ENCODE results near the gene AQP2. TPM values are rescaled to one million over a fixed set of nuclear protein-coding genes. Genes with fewer than 3 reads are reported as not detected.

The AQP2 gene
- total and polyA plus RNA-seq, 4 donors: not detected

DNA sequence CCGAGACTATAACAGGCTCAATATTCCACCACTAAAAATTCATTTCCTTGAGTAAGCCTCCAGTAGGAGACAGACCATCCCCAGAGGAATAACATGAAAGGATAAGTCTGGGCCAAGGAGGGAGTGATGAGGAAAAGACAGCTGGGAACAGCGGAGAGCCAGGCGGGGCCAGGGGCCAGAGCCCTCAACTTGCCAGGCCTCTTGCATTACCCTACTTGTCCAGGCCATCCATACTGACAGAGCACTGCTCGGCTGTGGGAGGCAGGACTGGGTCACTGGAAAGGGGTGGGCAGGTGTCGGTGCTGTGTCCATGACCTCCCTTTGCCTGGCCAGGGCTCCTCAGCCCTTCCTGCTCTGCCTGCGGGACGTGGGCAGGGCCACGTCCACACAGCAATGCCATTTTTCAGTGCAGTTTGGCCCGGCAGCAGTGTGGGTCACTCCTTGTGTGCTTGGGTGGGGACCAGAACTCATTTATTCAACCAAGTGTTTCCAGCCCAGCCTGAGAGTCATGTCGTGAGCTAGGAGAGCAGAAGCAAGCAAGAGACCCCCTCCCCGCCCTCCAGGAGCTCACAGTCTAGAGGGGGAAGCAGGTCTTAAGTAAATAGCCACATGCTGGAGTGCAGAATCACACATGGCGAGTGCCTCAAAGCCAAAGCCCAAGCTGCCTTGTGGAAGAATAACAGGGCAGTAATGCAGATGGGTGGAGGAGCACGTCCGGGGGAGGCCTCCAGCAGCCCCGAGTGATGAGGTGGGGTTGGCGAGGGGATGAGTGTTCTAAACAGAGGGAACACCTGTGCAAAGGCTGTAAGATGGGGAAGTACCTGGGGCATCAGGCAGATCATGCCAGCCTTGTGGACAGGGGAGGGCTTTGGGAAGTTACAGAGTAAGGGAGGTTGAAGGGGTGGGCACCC lies 37.9 kb upstream of the AQP2 start:
- Histone ChIP-seq H3K9me3 (ENCODE audit: control insufficient read depth in 4 of 4, low read length in 3 of 4) (no peaks in the 10 kb centered on the region), H3K27ac (ENCODE audit: low read depth in 1 of 2, low read length in 2 of 2) (no peak overlapping the region), H3K4me1 (ENCODE audit: control insufficient read depth in 4 of 4, insufficient read depth in 4 of 4, low read length in 3 of 4) (no peaks in the 10 kb centered on the region), H3K9ac (ENCODE audit: low read depth in 1 of 2, low read length in 2 of 2) (no peak overlapping the region), H3K36me3 (ENCODE audit: control insufficient read depth in 4 of 4, insufficient read depth in 3 of 4, low read depth in 1 of 4, low read length in 3 of 4) (no peaks in the 10 kb centered on the region), H3K4me3 (ENCODE audit: low read depth in 1 of 3, low read length in 3 of 3) (no peak overlapping the region), H3K27me3 (ENCODE audit: control insufficient read depth in 4 of 4, insufficient read depth in 4 of 4, low read length in 3 of 4) (no peaks in the 10 kb centered on the region)
- WGBS: 83% methylated on average over 16 of the region's 16 CpGs
- TF ChIP-seq, protein P1, sequence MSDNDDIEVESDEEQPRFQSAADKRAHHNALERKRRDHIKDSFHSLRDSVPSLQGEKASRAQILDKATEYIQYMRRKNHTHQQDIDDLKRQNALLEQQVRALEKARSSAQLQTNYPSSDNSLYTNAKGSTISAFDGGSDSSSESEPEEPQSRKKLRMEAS (IDR thresholded peaks at IDR 0.05): no peak
- no peak for TF ChIP-seq HNF4G (IDR thresholded peaks at IDR 0.05)
- no peak for TF ChIP-seq SP1 (IDR thresholded peaks at IDR 0.05)
- no peak for TF ChIP-seq TAF1 (conservative IDR thresholded peaks at IDR 0.05)
- DNase-seq (ENCODE audit: low spot score): no peak

GRCh38 chr12:49916129-49916919 lies 34.2 kb upstream of the AQP2 start:
- WGBS: 79% methylated on average over 8 of the region's 8 CpGs
- H3K9me3 ChIP-seq (ENCODE audit: control insufficient read depth in 4 of 4, low read length in 3 of 4): no peaks in the 10 kb centered on the region
- H3K27ac ChIP-seq (ENCODE audit: low read depth in 1 of 2, low read length in 2 of 2): no peak overlapping the region
- TF ChIP-seq, protein P1 (IDR thresholded peaks at IDR 0.05): no peak
- no peak for TF ChIP-seq FOXA2 (IDR thresholded peaks at IDR 0.05)
- no peaks in the 10 kb centered on the region for H3K27me3 ChIP-seq (ENCODE audit: control insufficient read depth in 4 of 4, insufficient read depth in 4 of 4, low read length in 3 of 4)
- no peak for DNase-seq (ENCODE audit: low spot score)
- no peaks in the 10 kb centered on the region for H3K36me3 ChIP-seq (ENCODE audit: control insufficient read depth in 4 of 4, insufficient read depth in 3 of 4, low read depth in 1 of 4, low read length in 3 of 4)
- H3K4me3 ChIP-seq (ENCODE audit: low read depth in 1 of 3, low read length in 3 of 3): no peak overlapping the region
- no peak overlapping the region for H3K9ac ChIP-seq (ENCODE audit: low read depth in 1 of 2, low read length in 2 of 2)
- no peaks in the 10 kb centered on the region for H3K4me1 ChIP-seq (ENCODE audit: control insufficient read depth in 4 of 4, insufficient read depth in 4 of 4, low read length in 3 of 4)

DNA sequence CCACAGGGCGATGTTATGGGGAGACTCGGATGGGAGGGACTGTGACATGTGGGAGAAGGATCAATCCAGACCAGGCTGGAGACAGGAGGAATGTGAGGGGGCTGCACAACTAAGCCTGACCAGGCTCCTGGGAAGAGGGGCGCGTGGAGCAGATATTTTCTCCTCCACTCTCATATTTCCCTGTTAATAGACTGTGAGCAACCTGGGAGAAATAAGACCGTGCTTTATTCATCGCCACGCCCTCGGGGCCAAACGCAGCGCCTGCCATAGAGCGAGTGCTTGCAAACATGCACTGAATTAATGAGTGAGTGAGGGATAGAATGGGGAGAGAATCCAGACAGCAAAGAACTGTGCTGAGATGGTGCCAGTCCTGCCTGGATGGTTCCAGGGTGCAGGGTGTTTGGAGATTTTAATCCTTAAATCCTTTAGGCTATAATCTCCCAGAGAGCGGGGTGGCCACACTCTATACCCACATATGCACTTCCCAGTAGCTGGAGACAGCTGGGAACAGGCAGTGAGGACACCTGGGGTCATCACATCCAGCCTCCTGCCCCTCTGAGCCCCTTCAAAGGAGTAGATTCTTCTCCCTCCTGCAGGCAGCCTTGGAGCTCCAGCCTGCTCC lies 33.3 kb upstream of the AQP2 start:
- no peak for DNase-seq (ENCODE audit: low spot score)

DNA sequence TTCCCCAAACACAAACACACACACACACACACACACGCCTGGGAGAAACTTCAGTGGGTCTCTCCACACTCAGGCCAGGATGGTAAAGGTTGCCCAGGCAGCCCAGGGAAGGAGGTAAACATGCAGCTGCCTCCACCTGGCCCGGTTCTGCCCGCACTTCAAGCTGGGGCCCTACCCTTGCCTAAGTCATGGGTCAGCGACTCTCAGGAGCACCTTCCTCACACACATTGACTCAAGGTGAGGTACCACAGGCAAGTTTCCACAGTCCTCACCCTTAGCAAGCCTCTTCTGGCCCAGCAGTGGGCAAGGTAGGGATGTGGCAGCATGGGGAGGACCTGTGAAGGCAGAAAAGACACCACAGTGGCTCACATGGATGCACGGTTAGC lies 32.8 kb upstream of the AQP2 start:
- no peaks in the 10 kb centered on the region for H3K9me3 ChIP-seq (ENCODE audit: control insufficient read depth in 4 of 4, low read length in 3 of 4)
- no peaks in the 10 kb centered on the region for H3K27me3 ChIP-seq (ENCODE audit: control insufficient read depth in 4 of 4, insufficient read depth in 4 of 4, low read length in 3 of 4)
- H3K4me3 ChIP-seq (ENCODE audit: low read depth in 1 of 3, low read length in 3 of 3): no peak overlapping the region
- no peak for DNase-seq (ENCODE audit: low spot score)
- no peaks in the 10 kb centered on the region for H3K36me3 ChIP-seq (ENCODE audit: control insufficient read depth in 4 of 4, insufficient read depth in 3 of 4, low read depth in 1 of 4, low read length in 3 of 4)
- peaks cover 0 to 3% (median 0%) of the 10 kb centered on the region in 4 donors for H3K4me1 ChIP-seq (ENCODE audit: control insufficient read depth in 4 of 4, insufficient read depth in 4 of 4, low read length in 3 of 4)
- no peak overlapping the region for H3K9ac ChIP-seq (ENCODE audit: low read depth in 1 of 2, low read length in 2 of 2)
- no peak overlapping the region for H3K27ac ChIP-seq (ENCODE audit: low read depth in 1 of 2, low read length in 2 of 2)
- WGBS: 82% methylated on average over 5 of the region's 5 CpGs
- TF ChIP-seq CTCF (IDR thresholded peaks at IDR 0.05; ENCODE audit: low read depth, low read length, missing input control) (no peak), REST (IDR thresholded peaks at IDR 0.05) (no peak)

More for the DNA sequence above, 33.3 kb upstream of the AQP2 start:
- H3K4me1 ChIP-seq (ENCODE audit: control insufficient read depth in 4 of 4, insufficient read depth in 4 of 4, low read length in 3 of 4): no peaks in the 10 kb centered on the region
- no peaks in the 10 kb centered on the region for H3K27me3 ChIP-seq (ENCODE audit: control insufficient read depth in 4 of 4, insufficient read depth in 4 of 4, low read length in 3 of 4)
- H3K27ac ChIP-seq (ENCODE audit: low read depth in 1 of 2, low read length in 2 of 2): no peak overlapping the region
- H3K36me3 ChIP-seq (ENCODE audit: control insufficient read depth in 4 of 4, insufficient read depth in 3 of 4, low read depth in 1 of 4, low read length in 3 of 4): no peaks in the 10 kb centered on the region
- WGBS: 87% methylated on average over 12 of the region's 12 CpGs
- no peak for TF ChIP-seq EGR1 (IDR thresholded peaks at IDR 0.05; ENCODE audit: low read depth in 2 of 2)
- TF ChIP-seq ATF3 (IDR thresholded peaks at IDR 0.05): no peak
- no peak for TF ChIP-seq HNF4G (IDR thresholded peaks at IDR 0.05)
- TF ChIP-seq RXRA (IDR thresholded peaks at IDR 0.05): no peak
- TF ChIP-seq FOXA1 (IDR thresholded peaks at IDR 0.05): no peak
- TF ChIP-seq FOXA2 (IDR thresholded peaks at IDR 0.05): no peak
- no peak for TF ChIP-seq RAD21 (IDR thresholded peaks at IDR 0.05)
- no peak for TF ChIP-seq YY1 (IDR thresholded peaks at IDR 0.05)
- H3K9me3 ChIP-seq (ENCODE audit: control insufficient read depth in 4 of 4, low read length in 3 of 4): no peaks in the 10 kb centered on the region
- no peak overlapping the region for H3K4me3 ChIP-seq (ENCODE audit: low read depth in 1 of 3, low read length in 3 of 3)
- H3K9ac ChIP-seq (ENCODE audit: low read depth in 1 of 2, low read length in 2 of 2): no peak overlapping the region

Data from liver (tissue), 9 donors.